Pulmonary artery endothelial cell (primary cell): ENCODE data around the gene KCNAB1. TPM values are rescaled to one million over a fixed set of nuclear protein-coding genes. Genes with fewer than 3 reads are reported as not detected.

Source experiments
- DNase-seq: peaks from one replicate; pipeline ENCODE4 v3.0.0-alpha.2; 2011; ENCODE audit warnings: low read depth, low spot score
- total RNA-seq: library from RNA; depleted of rRNA; stranded (reverse); fragments of >200 nt; gene quantifications from 2 replicates; pipeline ENCODE4 v1.2.3, GENCODE V29; 2014

KCNAB1 gene
- total RNA-seq, 1 donor from 2014 or later, result 0.40 TPM

GRCh38 chr3:156400735-156401134 lies 280.4 kb downstream of the KCNAB1 start:
- no peak for DNase-seq

DNA sequence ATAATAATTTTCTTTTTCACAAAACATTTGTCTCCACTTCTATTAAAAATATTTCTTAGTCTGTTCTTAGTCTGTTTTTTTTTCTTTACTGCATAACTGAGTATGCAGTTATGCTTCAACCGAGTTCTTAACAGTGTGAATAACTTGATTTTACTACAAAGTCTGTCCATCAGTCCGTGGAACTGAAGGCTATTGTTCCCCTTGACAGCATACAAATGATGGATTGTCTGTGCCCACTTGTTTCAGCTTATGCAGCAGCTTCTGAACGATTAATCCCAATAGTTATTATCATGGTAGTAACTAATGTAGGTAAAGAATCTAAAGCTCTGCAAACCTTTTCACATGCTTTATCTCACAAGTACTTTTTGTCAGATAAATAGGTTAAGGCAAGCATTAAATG lies 283.8 kb downstream of the KCNAB1 start:
- DNase-seq, result no peak

DNA sequence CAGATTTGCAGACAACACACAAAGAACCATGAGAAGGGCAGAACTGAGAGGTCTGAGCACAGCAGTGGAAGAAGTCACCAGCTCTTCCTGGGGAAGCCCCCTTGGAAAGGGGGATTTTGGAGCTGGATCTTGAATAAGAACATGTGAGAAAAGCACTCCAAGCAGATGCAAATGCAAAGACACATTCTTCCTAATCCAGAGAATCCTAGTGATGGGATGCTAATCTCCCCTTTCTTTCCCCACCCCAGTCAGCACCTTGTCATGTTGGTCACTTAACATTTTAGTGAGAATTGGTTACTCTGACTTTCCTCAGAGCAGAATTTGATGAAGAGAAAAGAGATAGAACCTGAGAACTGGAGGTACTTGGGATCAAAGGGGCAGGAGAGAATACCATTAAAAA lies 286.0 kb downstream of the KCNAB1 start:
- DNase-seq, result no peak

DNA sequence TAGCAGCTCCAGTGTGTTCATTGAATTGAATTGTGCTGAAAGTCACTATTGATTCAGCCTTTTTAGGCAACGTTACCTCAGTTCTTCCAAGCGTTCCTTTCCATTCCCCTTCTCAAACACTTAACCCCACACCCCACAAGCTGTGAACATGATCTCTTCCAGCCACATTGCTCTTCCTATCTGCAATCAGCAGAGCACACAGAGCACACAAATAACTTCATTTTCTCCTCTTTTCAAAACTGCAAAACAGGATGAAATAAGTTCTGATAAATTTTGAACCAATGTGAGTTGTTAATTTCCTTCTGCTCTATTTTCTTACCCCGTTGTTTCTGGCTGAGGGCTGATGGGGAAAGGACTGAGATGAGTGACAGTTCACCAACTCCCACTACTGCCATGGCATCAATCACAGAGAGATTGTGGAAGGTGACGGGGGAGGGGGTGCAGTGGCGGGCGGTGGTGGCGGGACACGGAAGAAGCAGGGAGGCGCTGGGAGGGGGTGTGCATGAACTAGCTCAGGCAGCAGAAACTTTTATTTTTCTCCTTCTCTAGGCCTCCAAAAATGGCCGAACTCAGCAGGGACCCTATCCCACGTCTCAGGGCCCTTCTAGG lies 287.3 kb downstream of the KCNAB1 start:
- DNase-seq, result no peak

DNA sequence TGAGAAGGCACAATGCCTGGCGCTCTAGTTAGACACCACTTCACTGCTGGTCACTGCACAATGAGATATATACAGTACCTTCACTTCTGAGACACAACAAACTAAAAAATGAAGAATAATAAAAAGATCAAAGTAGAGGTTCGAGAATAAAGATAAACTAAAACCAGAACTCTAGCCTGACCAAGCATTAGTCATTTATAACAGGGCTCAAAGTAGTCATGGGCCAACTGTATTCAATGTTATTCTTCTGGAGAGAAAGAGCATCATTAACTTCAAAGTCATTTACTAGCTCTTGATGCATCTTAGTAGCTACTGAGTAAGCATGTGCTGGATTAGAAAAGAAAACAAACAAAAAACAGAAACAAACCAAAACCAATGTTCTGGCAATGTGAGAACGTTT lies 289.3 kb downstream of the KCNAB1 start:
- DNase-seq, result no peak

DNA sequence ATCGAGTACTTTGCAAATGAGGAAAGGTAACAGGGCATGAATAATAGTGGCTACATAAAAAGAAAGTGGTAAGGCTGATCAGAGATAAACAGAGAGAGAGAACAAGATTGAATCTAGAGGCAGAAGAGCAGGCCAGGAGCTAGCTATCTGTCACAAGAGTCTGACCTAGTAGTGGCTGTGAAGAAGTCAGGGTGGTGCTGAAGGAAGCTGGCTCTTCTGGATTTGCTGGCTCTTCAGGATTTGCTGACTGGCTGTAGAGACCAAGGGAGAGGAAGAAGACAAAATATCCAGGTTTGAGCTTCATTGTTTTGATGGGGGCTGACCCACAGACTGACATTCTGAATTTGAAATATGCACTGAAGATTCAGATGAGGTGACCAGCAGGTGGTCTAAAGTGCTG lies 292.2 kb downstream of the KCNAB1 start:
- no peak for DNase-seq

DNA sequence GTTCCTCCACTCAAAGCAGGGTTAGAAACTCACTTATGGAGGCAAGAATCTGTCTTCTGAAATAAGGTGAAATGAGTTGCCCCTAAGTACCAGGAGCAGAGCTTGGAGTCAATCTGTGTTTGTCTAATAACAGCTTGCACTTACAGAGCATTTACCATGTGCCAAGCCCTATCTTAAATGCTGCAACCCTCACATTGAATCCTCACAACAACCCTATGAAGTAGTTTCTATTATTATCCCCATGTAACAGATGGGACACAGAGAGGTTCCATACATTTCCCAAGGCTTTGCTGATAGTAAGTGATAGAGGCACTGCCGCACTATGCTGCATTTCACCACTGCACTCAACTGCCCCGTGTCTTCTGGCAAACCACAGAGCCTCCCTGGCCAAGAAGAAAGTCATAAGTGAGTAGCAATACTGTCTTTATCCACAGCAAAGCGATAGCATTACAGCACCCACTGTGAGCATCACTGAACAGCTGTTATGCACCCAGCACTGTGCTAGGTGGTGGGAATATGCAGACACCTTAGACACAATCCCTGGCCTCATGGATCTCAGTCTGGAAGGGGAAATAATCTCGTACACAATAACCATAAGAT lies 293.0 kb downstream of the KCNAB1 start:
- no peak for DNase-seq

DNA sequence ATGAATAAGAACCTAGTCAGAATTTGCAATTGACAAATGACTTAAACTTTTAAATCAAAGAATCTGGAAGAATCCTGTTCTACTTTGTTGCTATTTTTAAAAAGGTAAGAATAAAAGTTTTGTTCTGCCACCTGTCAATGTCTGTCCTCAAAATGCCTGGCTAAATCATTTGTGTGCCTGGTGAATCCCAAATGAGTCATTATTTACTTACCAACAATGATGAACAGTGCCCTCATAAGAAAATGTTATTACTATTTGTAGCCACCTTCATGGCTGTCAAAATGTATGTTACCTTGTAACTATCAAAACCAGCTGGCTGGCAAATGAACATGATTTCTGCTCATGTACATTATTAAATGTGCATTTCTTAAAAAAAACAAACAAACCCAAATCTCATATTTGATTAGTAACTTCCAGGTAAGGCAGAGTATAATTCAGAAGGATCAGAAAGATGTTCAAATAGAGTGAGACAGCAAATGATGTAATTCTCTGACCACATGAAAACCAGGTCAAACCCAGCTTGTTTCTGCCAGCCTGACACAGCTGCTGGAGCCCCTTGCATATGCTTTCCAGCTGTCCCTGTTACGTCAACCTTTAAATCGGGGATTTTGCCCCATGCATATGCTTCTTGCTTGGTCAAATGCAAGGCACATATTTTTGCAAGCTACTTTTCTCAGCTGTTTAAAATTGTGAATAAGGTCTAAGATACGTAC lies 296.6 kb downstream of the KCNAB1 start:
- no peak for DNase-seq

DNA sequence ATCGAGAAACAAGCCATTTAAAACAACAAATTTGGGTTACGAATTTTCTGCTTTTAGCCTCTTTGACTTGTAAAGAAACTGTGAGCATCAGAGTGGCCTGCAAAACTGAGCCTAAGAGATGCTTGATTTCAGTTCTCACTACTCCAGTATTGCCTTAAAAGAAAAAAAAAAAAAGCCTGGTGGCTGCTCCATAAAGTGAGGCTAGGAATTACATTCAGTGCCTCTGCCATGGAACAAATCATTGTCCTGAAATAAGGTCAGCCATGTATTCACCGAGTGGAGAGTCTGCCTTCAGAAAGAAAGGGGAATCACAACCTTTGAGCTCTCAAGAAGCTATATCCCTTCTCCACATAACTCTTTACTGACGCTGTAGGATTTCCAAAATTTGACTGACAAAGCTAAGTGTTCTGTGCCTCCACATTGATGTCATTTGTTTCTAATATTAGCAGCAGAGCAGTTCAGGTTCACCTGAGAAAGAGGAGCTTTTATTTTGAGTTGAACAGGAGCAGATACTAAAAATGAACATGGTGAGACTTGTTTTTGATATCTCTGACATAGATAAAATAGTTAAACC lies 297.3 kb downstream of the KCNAB1 start:
- no peak for DNase-seq

GRCh38 chr3:156418428-156418827 lies 298.1 kb downstream of the KCNAB1 start:
- DNase-seq, result no peak

DNA sequence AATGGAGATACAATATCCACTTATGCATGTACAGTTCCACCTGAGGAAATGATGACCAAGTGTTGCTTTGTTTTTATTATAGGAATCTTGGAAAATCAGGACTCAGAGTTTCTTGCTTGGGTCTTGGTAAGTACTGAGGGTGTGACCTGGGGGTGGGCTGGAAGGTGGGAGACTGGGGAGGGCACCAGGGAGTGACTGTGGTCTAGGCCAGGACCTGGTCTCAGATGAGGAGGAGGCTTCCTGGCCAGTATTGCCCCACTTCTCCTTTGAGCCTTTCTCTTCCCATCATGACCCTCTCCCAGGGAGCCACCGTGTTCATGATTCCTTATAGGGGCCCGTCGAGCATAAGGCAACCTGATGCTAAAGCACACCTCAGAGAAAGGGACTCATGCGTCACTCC lies 301.2 kb downstream of the KCNAB1 start:
- no peak for DNase-seq

DNA sequence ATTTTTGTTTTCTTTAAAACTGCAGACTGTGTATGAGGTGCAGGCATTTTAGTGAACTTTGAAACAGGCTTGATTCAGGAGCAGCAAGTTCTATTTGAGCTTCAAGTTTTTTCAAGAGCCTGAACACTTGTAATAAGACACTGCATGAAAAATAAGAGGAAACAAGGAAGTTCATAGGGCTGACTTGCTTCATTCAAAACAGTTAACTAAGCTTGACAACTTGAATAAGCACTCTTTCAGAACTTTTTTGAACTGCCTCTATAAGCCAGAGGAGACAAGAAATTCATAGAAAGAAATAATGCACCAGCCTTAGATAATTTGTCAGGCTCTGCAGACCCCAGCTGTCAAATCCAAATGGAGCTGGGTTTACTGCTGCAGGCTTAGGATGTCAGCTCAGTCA lies 304.4 kb downstream of the KCNAB1 start:
- no peak for DNase-seq

DNA sequence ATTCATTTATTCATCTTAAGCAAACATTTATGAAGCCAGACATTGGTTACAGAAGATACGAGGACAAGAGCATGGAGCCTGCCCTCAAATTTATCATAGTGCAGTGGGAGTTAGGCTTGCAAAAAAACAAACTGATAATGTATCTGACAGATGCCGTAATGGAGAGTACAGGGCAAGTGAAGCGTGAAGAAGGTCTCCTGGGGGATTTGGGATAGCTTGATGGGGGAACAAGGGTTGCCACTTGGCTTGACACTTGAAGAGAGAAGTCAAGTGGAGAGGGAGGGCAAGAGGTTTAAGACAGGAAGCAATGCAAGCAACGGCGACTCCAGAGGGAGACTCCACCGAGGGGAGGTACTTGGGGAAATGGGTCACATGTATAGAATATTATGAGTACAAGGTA lies 305.3 kb downstream of the KCNAB1 start:
- no peak for DNase-seq

DNA sequence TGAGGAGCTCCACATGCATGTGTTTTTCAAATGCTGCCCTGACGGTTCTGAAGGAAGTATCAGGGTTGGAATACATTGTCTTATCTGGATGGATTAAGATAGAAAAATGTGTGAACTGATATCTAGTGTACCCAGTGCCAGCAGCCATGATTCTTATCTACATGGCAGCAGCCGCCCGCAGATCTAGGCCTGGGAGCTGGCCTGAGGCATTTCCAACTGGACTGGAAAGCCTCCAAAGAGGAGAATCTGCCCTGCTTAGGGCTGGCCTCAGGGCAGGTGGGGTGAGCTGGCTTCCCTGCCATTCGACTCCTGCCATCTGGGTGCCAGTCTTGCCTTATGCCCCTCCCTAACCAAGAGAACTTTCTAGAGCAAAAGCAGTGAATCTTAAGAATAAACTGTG lies 308.7 kb downstream of the KCNAB1 start:
- DNase-seq, result no peak

DNA sequence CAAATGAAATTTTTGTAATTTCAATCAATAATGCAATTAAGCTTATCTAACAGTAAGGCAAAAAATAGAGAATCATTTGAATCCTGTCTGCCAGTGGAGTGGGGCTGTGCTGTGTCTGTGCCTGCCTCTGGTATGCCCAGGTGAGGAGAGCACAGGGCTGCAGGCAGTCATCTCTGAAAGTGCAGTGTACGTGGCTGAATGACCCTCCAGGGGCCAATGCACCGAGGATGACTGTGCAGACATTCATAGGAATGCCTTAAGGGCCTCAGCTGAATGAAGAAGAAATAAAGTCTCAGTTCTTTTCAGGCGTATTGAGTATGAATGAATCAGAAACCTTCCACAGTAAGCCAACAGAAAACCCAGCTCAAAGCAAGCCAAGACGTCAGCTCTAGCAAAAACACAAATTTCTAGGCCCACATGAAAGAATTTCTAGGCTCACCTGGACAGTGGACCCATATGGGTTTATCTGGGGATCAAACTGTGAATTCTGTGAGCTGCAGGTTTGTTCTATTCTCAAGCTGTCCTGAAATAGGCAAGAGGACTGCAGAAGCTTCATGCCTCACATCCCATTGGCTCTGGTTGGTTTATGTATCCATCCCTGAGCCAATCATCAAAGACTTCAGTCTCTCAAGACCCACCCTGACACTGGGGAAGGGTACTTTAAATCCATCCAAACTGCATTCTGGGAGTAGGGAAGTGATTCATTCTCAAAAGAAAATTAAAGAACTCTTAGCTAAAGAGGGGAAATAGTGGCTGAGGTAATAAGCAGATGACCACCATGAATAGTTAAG lies 311.2 kb downstream of the KCNAB1 start:
- DNase-seq, result no peak

DNA sequence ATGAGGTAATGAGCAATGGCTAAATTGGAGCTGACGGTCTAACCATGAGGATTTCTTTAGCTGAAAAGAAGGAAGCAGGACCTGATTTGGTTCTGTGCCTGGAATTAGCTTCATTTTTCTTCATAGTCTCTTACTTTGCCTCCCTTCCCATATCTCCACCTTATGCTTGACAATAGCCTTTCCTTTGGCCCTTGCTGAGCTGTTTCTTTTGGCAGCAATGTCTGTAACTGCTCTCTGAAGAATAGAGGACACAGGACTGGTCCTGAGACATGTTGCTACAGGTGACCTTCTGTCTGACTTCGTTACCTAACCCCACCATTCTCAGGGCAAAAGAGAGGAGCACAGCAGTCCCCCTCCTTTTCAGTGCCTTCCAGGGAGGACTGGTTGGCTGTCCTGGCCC lies 312.2 kb downstream of the KCNAB1 start:
- DNase-seq, result no peak

- DNase-seq, result peak; percentile 88
Measured at GRCh38 chr3:156433138-156433537, 312.8 kb downstream of the KCNAB1 start.

DNA sequence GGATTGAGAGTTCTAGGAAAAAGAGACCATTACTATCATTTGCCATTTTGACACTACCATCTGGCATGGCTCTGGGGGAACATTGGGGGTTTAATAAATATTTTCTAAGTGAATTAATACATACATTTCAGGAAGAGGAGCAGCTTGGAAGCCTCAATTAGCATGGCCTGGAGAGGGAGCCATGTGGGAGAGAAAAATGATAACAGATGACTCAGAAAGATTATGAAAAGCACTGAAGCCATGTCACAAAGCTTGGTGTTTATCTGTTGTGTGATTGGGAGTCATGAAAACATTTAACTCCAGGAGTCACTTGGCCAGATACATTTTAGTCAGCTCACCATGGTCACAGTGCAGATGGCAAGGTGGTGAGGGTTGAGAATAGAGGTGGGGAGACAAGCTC lies 313.5 kb downstream of the KCNAB1 start:
- DNase-seq, result no peak

GRCh38 chr3:156434921-156435320 lies 314.5 kb downstream of the KCNAB1 start:
- no peak for DNase-seq

GRCh38 chr3:156443079-156443478 lies 322.7 kb downstream of the KCNAB1 start:
- peak; percentile 52 for DNase-seq

GRCh38 chr3:156445117-156446090 lies 325.0 kb downstream of the KCNAB1 start:
- no peak for DNase-seq
